Measurements from ENCODE around the gene ABCA12. TPM values are rescaled to one million over a fixed set of nuclear protein-coding genes. Genes with fewer than 3 reads are reported as not detected.

ABCA12 gene
- total RNA-seq, 1 donor, result not detected

GRCh38 chr2:215052810-215053209 lies 85.6 kb downstream of the ABCA12 start:
- no peak for DNase-seq (ENCODE audit: low read depth in 2 of 3, low spot score in 2 of 3)

GRCh38 chr2:215052404-215052803 lies 86.0 kb downstream of the ABCA12 start:
- DNase-seq (ENCODE audit: low read depth in 2 of 3, low spot score in 2 of 3), result no peak

- no peak for DNase-seq (ENCODE audit: low read depth in 2 of 3, low spot score in 2 of 3)
These were observed 89.1 kb downstream of the ABCA12 start for GRCh38 chr2:215049341-215049740.

DNA sequence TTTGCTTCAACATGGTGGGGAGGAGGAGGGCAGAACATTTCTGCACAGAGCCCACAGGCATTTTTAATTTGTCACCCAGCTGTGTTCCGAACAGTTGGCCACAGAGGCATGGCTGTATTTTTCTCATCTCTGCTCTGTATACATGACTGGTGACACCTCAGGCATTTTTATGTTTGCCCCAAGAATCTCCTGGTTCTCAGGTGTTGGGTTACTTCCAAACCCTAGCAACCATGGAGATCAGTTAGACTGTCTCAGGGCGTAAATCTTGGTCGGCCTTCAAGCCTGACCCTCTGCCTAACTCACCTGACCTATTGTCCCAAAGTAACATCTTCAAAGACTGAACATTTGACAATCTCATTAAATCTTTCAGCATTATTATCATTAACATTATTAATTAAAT lies 100.0 kb downstream of the ABCA12 start:
- no peak for DNase-seq (ENCODE audit: low read depth in 2 of 3, low spot score in 2 of 3)

DNA sequence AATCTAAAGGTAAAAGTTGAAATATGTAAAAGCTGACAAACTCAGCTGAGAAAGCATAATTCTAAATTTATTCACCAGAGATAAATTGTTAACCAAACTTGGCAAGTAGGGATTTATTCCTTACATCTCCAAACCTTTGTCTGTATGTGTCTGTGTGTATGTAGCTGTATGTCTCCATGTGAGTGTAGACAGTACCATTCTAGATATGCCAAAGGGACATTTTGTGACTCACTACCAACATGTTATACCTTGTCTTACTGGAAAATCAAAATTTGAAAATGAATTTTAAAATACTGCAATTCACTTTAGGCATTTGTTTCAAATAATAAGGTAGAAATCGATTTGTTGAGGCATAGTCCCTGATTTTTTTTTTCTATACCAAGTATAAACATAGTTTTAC lies 102.1 kb downstream of the ABCA12 start:
- no peak for DNase-seq (ENCODE audit: low read depth in 2 of 3, low spot score in 2 of 3)

DNA sequence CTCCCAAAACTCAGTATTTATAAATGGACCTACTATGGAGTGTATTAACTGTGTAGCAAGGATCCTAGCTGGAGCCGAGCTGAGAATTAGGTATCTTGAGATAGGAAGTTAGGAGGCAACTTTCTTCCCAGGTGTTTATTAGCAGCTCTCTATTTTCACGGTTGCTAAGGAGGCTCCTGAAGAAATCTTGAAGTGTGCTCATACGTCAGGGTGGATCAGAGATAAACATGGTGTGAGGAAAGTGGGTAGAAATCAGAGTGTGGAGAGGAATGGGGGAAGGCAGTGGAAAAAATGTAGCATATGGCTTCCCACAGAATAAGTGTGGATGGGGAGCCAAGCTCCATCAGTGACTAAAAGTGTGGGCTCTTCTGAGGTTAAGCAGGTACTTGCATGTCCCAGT lies 104.3 kb downstream of the ABCA12 start:
- DNase-seq (ENCODE audit: low read depth in 2 of 3, low spot score in 2 of 3), result no peak

GRCh38 chr2:215032153-215032552 lies 106.3 kb downstream of the ABCA12 start:
- no peak for DNase-seq (ENCODE audit: low read depth in 2 of 3, low spot score in 2 of 3)

DNA sequence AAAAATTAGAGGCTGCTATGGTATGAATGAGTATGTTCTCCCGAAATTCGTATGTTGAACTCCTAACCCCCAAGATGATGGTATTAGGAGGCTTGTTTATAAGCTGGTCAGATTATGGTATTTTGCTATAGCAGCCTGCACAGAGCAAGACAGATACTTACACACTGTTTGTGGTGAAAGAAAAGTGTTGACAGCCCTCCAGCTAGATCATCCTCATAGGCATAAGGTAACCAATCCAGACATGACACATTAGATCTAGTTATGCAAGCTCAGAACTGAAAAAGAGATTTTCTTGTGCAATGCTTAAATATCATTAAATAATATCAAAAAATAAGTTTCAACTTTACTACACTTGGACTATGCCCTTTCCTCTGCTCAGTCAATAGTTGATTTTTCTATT lies 107.1 kb downstream of the ABCA12 start:
- DNase-seq (ENCODE audit: low read depth in 2 of 3, low spot score in 2 of 3), result no peak

DNA sequence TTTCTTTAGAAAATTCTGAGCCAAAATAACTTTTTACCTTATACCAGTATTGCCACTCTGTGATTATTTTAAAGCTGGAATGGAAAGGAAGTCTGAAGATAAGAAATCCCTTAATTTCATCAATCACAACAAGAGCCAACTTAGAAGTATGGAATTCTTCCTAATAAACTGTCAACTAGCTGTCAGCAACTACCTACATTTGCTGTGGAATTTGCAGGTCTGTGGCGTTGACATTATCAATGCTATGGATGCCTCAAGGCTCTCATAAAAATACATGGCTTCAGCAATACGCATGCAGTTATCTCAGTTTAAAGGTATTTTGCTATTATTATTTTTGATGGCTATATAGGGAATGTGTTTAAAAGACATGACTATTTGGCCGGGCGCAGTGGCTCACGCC lies 108.5 kb downstream of the ABCA12 start:
- DNase-seq (ENCODE audit: low read depth in 2 of 3, low spot score in 2 of 3), result no peak

GRCh38 chr2:215028231-215028630 lies 110.2 kb downstream of the ABCA12 start:
- no peak for DNase-seq (ENCODE audit: low read depth in 2 of 3, low spot score in 2 of 3)

GRCh38 chr2:215027779-215028178 lies 110.6 kb downstream of the ABCA12 start:
- no peak for DNase-seq (ENCODE audit: low read depth in 2 of 3, low spot score in 2 of 3)

DNA sequence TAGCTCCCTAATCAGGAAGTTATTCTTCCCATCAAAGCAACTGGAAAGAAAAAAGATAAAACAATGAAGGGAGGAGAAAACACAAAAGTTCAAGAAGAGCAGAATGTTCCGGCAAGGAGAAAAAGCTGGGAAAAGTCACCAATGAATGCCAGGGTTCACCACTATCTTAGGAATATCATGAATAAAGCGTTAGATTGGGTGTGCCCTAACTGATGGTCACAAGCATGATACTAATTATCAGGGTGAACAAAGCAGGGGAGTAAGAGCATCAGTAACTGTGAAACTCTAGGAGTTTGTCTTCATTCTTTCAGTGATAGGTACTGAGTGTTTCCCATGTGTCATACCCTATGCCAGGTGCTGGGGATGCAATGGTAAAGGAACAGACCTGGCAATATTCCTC lies 115.5 kb downstream of the ABCA12 start:
- DNase-seq (ENCODE audit: low read depth in 2 of 3, low spot score in 2 of 3), result no peak

GRCh38 chr2:215022418-215022817 lies 116.0 kb downstream of the ABCA12 start:
- no peak for DNase-seq (ENCODE audit: low read depth in 2 of 3, low spot score in 2 of 3)

DNA sequence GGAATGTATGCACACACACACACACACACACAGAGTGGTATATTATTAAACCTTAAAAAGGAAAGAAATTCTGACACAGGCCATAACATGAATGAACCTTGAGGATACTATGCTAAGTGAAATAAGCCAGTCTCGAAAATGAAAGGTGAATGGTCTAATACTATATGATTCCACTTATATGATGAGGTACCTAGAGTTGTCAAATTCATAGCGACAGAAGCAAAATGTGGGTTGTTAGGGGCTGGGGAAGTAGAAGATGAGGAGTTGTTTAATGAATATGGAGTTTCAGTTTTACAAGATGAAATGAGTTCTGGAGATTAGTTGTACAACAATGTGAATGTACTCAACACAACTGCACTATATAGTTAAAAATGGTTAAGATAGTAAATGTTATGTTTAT lies 118.1 kb downstream of the ABCA12 start:
- no peak for DNase-seq (ENCODE audit: low read depth in 2 of 3, low spot score in 2 of 3)

GRCh38 chr2:215019521-215020145 lies 118.8 kb downstream of the ABCA12 start:
- no peak for DNase-seq (ENCODE audit: low read depth in 2 of 3, low spot score in 2 of 3)

DNA sequence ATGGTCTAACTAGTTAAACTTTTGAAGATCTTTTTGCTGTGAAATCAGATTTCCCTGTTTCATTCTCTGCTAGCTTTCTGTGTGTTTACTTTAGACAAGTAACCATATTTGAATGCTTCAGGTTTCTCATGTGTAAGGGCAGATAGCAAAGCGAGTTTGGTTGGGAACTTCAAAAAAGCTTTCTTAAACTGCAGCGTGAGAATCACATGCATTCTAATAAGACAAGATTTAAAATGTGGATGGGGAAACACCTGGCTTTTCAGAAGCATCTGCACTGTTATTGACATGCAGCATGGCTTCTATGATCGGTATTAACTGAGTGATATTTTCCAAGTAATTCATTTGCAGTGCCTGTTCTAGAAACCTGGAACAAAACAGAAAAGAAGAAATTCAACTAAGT lies 119.3 kb downstream of the ABCA12 start:
- DNase-seq (ENCODE audit: low read depth in 2 of 3, low spot score in 2 of 3), result no peak

DNA sequence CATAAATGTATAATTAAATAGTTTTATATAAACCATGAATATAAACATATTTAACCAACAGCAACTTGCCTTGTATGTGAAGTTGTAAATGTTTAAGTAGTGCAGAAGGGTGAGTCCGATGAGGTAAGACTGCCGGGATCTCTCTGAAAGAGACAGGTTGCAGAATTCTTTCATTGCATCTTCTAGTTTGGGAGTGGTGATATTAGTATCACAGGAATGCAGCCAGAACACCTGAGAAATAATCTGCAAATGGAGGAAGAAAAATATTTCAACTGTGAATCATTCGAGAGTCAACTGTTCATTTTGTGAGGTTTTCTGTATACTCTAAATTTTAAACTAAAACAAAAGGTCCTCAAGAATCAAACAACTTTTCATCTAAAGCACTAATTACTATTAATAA lies 123.0 kb downstream of the ABCA12 start:
- DNase-seq (ENCODE audit: low read depth in 2 of 3, low spot score in 2 of 3), result no peak

DNA sequence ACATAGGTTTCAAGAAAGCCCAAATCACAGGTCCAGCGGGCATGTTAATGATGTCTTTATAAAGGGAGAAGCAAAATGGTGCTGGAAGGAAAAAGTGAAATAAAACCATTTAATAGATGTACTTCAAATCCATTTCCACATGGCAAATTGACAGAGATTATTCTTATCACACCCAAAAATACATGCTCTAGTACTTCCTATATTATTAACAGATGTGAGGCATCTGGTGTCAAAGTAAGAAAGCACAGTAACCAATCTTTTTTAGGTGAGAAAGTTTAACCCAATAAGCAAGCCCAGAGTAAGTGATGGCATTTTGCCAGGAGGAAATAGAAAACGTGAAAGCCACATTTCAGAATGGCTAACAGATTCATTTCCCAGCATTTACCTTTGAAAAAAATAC lies 128.0 kb downstream of the ABCA12 start:
- peak in 2 of 3 donors; percentile 12 to 39 for DNase-seq (ENCODE audit: low read depth in 2 of 3, low spot score in 2 of 3)

DNA sequence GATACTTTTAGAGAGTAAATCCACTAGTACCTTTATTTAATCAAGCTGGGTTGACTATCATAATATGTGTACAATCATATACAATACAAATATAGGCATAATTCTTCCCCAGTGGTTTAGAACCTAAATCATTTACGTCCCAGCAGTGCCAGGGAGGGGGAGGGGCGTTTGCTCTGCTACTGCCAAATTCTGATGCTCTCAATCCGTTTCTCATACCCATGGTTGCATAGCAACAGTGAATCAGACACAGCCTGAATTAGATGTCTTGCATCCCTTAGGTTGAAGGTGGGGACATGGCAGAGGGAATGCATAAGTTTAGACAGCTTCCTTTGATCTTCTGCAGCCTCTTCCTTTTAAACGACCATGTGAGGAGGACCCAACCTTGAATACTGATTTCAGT lies 135.4 kb downstream of the ABCA12 start:
- DNase-seq (ENCODE audit: low read depth in 2 of 3, low spot score in 2 of 3), result peak in 1 of 3 donors; percentile 1

GRCh38 chr2:215002500-215002899 lies 135.9 kb downstream of the ABCA12 start:
- DNase-seq (ENCODE audit: low read depth in 2 of 3, low spot score in 2 of 3), result peak in 2 of 3 donors; percentile 21 to 52

GRCh38 chr2:215000721-215001120 lies 137.7 kb downstream of the ABCA12 start:
- DNase-seq (ENCODE audit: low read depth in 2 of 3, low spot score in 2 of 3), result peak in 2 of 3 donors; percentile 10 to 33

DNA sequence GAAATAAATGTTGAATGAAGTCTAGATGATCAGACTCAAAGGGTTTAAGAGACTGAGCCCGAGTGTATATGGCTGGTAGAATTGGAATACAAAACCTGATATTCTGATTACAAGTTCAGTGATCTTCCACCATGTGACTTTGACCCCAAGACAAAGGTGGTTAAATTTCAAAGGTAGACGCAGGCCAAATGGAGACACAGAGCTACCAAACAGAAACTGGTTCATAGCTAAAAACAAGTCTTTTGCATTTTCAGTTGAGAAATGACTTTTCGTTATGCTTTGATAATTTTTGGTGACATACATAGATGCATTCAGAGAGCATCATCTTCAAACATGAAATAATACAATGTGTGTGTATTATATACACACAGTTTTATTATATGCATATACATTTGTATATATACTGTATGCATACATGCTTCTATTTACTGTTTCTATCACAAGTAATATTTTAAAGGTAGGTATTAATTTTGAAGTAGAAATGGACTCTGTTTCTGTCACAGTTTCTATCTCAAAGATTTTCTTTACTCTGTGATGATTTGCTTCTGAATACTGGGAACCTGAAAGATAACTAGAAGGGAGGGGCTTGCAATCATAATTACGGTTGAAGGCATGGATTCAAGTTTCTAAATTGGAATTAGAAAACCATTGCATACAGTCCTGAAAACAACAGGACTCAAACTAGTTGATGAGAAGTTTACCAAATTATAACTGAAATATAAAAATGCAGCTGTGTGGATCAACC lies 142.3 kb downstream of the ABCA12 start:
- no peak for DNase-seq (ENCODE audit: low read depth in 2 of 3, low spot score in 2 of 3)

All from hematopoietic multipotent progenitor cell (in vitro differentiated cells).